Effector memory CD8-positive, alpha-beta T cell (primary cell): ENCODE data around the gene ANXA2.
"Not testable (repeated sequence)": the region's sequence is repeated elsewhere in the genome, so short reads cannot be mapped to it uniquely, and the experiment has no call there.

Source experiments
- ATAC-seq: fragments of 150-1000 bp; cut with Tn5 transposase; replicated peaks from 2 replicates; pipeline ENCODE4 v1.10.0; 2021; ENCODE audit warnings: mild to moderate bottlenecking, moderate library complexity
- DNase-seq, 3 experiments: peaks; one replicate each; pipeline ENCODE4 v3.0.0; 2021
- H3K27ac Mint-ChIP-seq, 2 donors: one replicate each; pipeline ENCODE4 v1.8.0; 2022; ENCODE audit warnings: mild to moderate bottlenecking in 2 of 2, mixed read lengths in 2 of 2, moderate library complexity in 2 of 2
- H3K27me3 Mint-ChIP-seq, 2 donors: one replicate each; pipeline ENCODE4 v1.8.0; 2022; ENCODE audit warnings: mixed read lengths in 2 of 2
- H3K36me3 Mint-ChIP-seq: one replicate; pipeline ENCODE4 v1.8.0; 2022; ENCODE audit warnings: mild to moderate bottlenecking, moderate library complexity, mixed read lengths; ENCODE audit not compliant: insufficient read depth
- H3K4me1 Mint-ChIP-seq, 2 donors: one replicate each; pipeline ENCODE4 v1.8.0; 2022; ENCODE audit warnings: low read depth in 2 of 2, mixed read lengths in 2 of 2
- H3K4me3 Mint-ChIP-seq, 2 donors: one replicate each; pipeline ENCODE4 v1.8.0; 2022; ENCODE audit warnings: mild to moderate bottlenecking in 2 of 2, mixed read lengths in 2 of 2, moderate library complexity in 2 of 2
- H3K9me3 Mint-ChIP-seq, 2 donors: one replicate each; pipeline ENCODE4 v1.8.0; 2022; ENCODE audit warnings: mixed read lengths in 2 of 2

ANXA2 gene

DNA sequence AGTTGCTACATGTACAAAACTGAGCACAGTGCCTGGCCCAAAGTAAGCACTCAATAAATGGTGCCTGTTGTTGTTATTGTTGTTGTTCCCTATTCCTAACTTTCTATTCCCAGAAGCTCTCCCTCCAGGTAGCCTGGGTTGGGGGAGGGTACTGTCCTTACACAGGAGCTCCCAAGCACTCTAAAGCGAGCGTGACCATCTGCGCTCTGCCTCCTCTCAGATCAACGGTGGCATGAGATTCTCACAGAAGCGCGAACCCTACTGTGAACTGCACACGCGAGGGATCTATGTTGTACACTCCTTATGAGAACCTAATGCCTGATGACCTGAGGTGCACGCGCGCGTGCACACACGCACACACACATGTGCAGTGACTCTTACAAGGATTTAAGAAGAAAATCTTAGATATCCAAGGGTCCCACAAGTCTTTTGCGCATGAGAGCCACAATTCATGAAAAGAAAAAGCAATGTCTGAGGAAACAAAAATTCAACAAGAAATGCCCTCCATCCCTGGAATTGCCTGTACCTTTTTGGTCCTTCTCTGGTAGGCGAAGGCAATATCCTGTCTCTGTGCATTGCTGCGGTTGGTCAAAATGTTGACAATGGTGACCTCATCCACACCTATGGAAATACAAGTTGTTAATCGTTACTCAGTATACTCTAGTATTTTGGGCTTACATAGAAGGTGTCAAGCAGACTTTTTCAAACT lies 33.7 kb downstream of the ANXA2 start:
- H3K27ac Mint-ChIP-seq, result peak overlapping the region; percentile 79 to 94
- no peaks in the 10 kb centered on the region for H3K9me3 Mint-ChIP-seq
- DNase-seq (no peak), ATAC-seq (no peak)
- H3K4me3 Mint-ChIP-seq, result no peak overlapping the region
- H3K4me1 Mint-ChIP-seq, result peaks cover 11 to 21% of the 10 kb centered on the region in 2 donors
- H3K36me3 Mint-ChIP-seq, result peaks cover 47% of the 10 kb centered on the region
- no peaks in the 10 kb centered on the region for H3K27me3 Mint-ChIP-seq

DNA sequence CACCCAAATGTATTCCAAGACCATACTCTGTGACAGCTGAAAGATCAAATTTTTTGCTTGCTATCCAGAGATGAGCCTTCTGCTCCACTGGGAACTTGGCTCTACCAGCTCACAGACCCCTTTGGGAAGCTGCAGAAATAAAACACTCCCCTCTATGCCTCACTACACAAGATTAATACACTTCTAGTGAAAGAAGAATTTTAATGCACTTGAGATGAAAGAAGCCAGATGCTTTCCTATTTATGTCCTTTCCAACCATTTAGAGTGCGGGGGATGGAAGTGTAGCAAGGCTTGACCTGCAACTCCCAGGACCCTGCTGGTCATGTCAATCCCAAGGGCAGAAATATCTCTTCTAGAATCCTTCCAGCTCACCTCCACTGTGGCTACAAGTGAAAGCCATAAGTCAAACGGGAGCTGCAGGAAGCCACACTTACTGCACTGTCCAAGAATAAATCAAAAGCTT lies 34.7 kb downstream of the ANXA2 start:
- H3K4me1 Mint-ChIP-seq, result peaks cover 11 to 21% of the 10 kb centered on the region in 2 donors
- peaks cover 55% of the 10 kb centered on the region for H3K36me3 Mint-ChIP-seq
- no peak overlapping the region for H3K4me3 Mint-ChIP-seq
- ATAC-seq (no peak), DNase-seq (no peak)
- H3K27ac Mint-ChIP-seq, result peak overlapping the region; percentile 79 to 94
- no peaks in the 10 kb centered on the region for H3K27me3 Mint-ChIP-seq
- H3K9me3 Mint-ChIP-seq, result no peaks in the 10 kb centered on the region

GRCh38 chr15:60362321-60363086 lies 35.3 kb downstream of the ANXA2 start:
- peak; percentile 54 for ATAC-seq
- DNase-seq, result no peak
- Mint-ChIP-seq H3K4me1 (peaks cover 11 to 21% of the 10 kb centered on the region in 2 donors), H3K9me3 (no peaks in the 10 kb centered on the region), H3K27ac (peak overlapping the region; percentile 79 to 94), H3K27me3 (no peaks in the 10 kb centered on the region), H3K36me3 (peaks cover 60% of the 10 kb centered on the region), H3K4me3 (no peak overlapping the region)

- DNase-seq, result peak; percentile 30 to 41 (median 40)
- not testable (repeated sequence) for H3K27ac Mint-ChIP-seq
- H3K36me3 Mint-ChIP-seq, result peaks cover 83% of the 10 kb centered on the region
Measured at GRCh38 chr15:60359738-60360137, 38.0 kb downstream of the ANXA2 start.

DNA sequence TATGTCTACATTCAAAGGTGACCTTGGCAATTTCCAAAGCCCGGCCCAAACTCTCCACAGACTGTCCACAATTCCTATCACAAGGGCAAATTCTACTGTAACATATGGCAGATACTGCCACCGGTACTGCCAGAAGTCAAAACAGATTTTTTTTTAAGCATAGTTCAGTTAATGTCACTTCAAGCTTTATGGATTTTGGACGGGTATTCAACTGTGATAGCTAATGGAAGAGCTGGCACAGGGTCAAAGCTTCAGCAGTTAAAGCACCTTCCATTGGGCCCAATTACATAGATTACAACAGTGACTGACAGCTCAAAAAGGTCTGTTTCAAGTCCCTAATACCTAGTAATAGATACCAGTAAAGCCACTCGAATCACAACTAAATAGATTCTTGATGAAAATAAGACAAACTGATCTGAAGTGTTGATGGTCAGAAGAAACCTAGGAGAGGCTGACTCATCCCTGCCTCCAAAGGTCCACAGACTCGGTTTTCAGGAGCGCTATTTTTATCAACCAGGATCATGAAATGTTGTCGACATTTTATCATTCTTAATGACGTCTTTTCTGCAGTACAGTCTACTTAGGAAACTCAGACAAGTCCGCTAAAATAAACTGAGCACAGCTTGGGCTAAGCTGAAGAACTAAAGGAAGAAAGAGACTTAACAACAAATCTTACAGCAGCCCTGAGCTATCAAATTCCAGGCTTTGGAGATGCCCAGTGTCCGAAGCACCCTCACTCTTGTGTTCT lies 38.7 kb downstream of the ANXA2 start:
- Mint-ChIP-seq H3K4me1 (peaks cover 9 to 24% of the 10 kb centered on the region in 2 donors), H3K27ac (peak overlapping the region in 1 of 2 donors; percentile 44), H3K4me3 (no peak overlapping the region), H3K36me3 (peaks cover 89% of the 10 kb centered on the region), H3K9me3 (no peaks in the 10 kb centered on the region), H3K27me3 (no peaks in the 10 kb centered on the region)
- no peak for DNase-seq
- no peak for ATAC-seq

More at GRCh38 chr15:60359738-60360137, 38.0 kb downstream of the ANXA2 start:
- peak; percentile 69 for ATAC-seq
- not testable (repeated sequence) for H3K9me3 Mint-ChIP-seq, H3K27me3 Mint-ChIP-seq, H3K4me3 Mint-ChIP-seq
- peaks cover 9 to 22% of the 10 kb centered on the region in 2 donors for H3K4me1 Mint-ChIP-seq

DNA sequence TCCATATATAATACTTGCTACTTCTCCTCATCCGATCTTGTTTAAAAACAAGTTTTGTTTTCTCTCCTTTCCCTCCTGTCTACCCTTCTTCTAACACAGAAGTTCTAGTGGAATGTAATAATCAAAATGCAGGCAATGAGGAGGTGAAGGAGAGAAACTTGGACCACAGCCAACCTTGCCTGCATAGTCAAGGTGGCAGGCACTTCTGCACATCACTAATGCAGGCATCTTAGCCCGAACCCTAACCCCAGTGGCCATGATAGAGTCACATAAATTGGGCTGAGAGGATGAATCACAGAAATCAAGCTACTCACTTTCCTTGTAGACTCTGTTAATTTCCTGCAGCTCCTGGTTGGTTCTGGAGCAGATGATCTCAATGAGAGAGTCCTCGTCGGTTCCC lies 41.0 kb downstream of the ANXA2 start:
- DNase-seq (no peak), ATAC-seq (no peak)
- H3K4me1 Mint-ChIP-seq, result peaks cover 0 to 10% of the 10 kb centered on the region in 2 donors
- H3K4me3 Mint-ChIP-seq, result no peak overlapping the region
- peaks cover 92% of the 10 kb centered on the region for H3K36me3 Mint-ChIP-seq
- no peaks in the 10 kb centered on the region for H3K9me3 Mint-ChIP-seq
- no peak overlapping the region for H3K27ac Mint-ChIP-seq
- H3K27me3 Mint-ChIP-seq, result no peaks in the 10 kb centered on the region

- no peak for DNase-seq
- Mint-ChIP-seq H3K36me3 (peaks cover 94% of the 10 kb centered on the region), H3K27ac (peak overlapping the region in 1 of 2 donors; percentile 73), H3K9me3 (no peaks in the 10 kb centered on the region), H3K27me3 (no peaks in the 10 kb centered on the region), H3K4me1 (peaks cover 3 to 15% of the 10 kb centered on the region in 2 donors), H3K4me3 (no peak overlapping the region)
- no peak for ATAC-seq
Measured at GRCh38 chr15:60355148-60355857, 42.5 kb downstream of the ANXA2 start.

GRCh38 chr15:60353245-60353920 lies 44.4 kb downstream of the ANXA2 start:
- Mint-ChIP-seq H3K4me1 (peaks cover 4 to 21% of the 10 kb centered on the region in 2 donors), H3K27ac (peak overlapping the region; percentile 0 to 45), H3K9me3 (no peaks in the 10 kb centered on the region), H3K36me3 (peaks cover 90% of the 10 kb centered on the region), H3K4me3 (no peak overlapping the region), H3K27me3 (no peaks in the 10 kb centered on the region)
- ATAC-seq, result no peak
- no peak for DNase-seq

- Mint-ChIP-seq H3K27ac (peak overlapping the region in 1 of 2 donors; percentile 0), H3K9me3 (no peaks in the 10 kb centered on the region)
Measured at GRCh38 chr15:60352525-60352924, 45.3 kb downstream of the ANXA2 start.

DNA sequence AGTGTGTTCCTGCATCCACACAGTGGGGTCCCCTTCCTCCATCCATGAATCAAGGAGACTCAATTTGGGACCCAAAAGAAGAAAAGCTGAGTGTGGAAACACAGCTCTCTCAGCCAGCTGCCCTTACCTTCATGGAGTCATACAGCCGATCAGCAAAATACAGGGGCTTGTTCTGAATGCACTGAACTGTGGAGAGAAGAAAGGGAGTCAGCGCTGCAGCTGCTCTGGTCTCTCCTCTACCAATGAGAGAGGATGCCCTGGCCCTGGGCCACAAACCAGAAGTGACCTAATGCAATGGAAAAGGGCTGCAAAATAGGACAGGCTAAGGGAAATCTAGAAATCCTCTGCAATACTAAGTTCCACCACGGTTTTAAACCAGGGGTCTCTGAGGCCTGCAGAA lies 46.7 kb downstream of the ANXA2 start:
- Mint-ChIP-seq H3K27me3 (no peaks in the 10 kb centered on the region), H3K4me3 (no peak overlapping the region), H3K4me1 (peaks cover 4 to 21% of the 10 kb centered on the region in 2 donors), H3K27ac (peak overlapping the region; percentile 11 to 95), H3K9me3 (no peaks in the 10 kb centered on the region), H3K36me3 (peaks cover 93% of the 10 kb centered on the region)
- no peak for DNase-seq
- ATAC-seq, result no peak

More at GRCh38 chr15:60352525-60352924, 45.3 kb downstream of the ANXA2 start:
- no peak for ATAC-seq
- peaks cover 92% of the 10 kb centered on the region for H3K36me3 Mint-ChIP-seq
- no peak for DNase-seq
- no peak overlapping the region for H3K4me3 Mint-ChIP-seq
- peaks cover 4 to 21% of the 10 kb centered on the region in 2 donors for H3K4me1 Mint-ChIP-seq
- H3K27me3 Mint-ChIP-seq, result no peaks in the 10 kb centered on the region

- no peak overlapping the region for H3K4me3 Mint-ChIP-seq
- no peak for DNase-seq
Measured at GRCh38 chr15:60350108-60350507, 47.7 kb downstream of the ANXA2 start.

DNA sequence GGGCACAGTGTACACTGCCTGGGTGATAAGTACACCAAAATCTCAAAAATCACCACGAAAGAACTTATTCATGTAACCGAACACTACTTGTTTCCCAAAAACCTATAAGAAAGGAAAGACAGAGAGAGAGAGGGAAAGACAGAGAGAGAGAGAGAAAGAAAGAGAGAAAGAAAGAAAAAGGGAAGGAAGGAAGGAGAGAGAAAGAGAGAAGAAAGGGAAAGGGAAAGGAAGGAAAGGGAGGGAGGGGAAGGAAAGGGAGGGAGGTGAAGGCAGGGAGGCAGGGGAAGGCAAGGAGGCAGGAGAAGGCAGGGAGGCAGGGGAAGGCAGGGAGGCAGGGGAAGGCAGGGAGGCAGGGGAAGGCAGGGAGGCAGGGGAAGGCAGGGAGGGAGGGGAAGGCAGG lies 48.2 kb downstream of the ANXA2 start:
- peak overlapping the region in 1 of 2 donors; percentile 95 for H3K27ac Mint-ChIP-seq

More at GRCh38 chr15:60350108-60350507, 47.7 kb downstream of the ANXA2 start:
- Mint-ChIP-seq H3K27ac (peak overlapping the region; percentile 11 to 95), H3K36me3 (peaks cover 84% of the 10 kb centered on the region), H3K27me3 (no peaks in the 10 kb centered on the region), H3K4me1 (peaks cover 6 to 20% of the 10 kb centered on the region in 2 donors), H3K9me3 (no peaks in the 10 kb centered on the region)
- no peak for ATAC-seq

More for the DNA sequence above, 48.2 kb downstream of the ANXA2 start:
- peaks cover 79% of the 10 kb centered on the region for H3K36me3 Mint-ChIP-seq
- peaks cover 6 to 15% of the 10 kb centered on the region in 2 donors for H3K4me1 Mint-ChIP-seq
- H3K9me3 Mint-ChIP-seq, result no peaks in the 10 kb centered on the region
- H3K27me3 Mint-ChIP-seq, result no peaks in the 10 kb centered on the region
- no peak for ATAC-seq
- DNase-seq, result no peak
- H3K4me3 Mint-ChIP-seq, result no peak overlapping the region
